ENCODE results near the gene STUB1.
A peak's percentile ranks its signal among the peaks of the same experiment; 100 is the strongest.

Gene STUB1

DNA sequence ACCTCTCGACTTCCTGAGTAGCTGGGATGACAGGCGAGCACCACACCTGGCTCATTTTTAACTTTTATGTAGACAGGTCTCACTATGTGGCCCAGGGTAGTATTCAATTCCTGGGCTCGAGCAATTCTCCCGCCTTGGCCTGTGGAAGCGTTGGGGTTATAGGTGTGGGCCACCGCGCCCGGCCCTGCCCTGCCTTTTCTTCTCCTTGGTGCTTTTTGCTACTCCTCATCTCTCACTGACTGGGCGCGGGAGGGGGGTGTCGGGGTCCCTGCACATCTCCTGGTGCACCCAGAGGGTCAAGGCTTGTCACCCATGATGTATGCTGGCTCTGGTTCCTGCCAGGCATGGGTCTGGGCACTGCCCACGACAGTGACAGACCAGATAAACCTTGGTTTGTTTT lies 35.7 kb upstream of the STUB1 start:
- DNase-seq (ENCODE audit: low spot score): no peak

GRCh38 chr16:645852-646678 lies 34.1 kb upstream of the STUB1 start:
- no peak for DNase-seq (ENCODE audit: low spot score)

DNA sequence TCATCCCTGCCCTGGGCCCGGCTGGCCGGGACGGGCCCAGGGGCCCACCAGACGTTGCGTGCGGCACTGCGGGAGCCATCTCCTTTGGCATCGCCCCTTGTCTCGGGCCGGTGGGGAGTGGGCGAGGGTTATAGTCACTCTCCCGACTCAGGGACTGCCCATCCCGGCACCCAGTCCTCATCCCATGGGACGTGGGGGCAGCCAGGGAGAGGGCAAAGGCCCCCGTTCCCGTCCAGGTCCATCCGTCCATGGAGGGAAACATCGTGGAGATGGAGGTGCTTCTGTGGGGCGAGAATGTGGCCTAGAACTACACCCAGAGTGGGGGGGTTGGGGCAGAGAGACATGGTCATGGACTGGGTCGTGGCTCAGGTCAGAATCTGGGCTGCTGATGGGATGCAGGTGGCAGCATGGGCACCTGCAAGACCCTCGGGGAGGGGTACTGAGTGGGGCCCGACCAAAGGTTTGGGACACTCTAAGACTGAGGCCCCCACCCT lies 33.5 kb upstream of the STUB1 start:
- no peak for DNase-seq (ENCODE audit: low spot score)

- DNase-seq (ENCODE audit: low spot score): no peak
Measured at GRCh38 chr16:647173-647902, 32.9 kb upstream of the STUB1 start.

DNA sequence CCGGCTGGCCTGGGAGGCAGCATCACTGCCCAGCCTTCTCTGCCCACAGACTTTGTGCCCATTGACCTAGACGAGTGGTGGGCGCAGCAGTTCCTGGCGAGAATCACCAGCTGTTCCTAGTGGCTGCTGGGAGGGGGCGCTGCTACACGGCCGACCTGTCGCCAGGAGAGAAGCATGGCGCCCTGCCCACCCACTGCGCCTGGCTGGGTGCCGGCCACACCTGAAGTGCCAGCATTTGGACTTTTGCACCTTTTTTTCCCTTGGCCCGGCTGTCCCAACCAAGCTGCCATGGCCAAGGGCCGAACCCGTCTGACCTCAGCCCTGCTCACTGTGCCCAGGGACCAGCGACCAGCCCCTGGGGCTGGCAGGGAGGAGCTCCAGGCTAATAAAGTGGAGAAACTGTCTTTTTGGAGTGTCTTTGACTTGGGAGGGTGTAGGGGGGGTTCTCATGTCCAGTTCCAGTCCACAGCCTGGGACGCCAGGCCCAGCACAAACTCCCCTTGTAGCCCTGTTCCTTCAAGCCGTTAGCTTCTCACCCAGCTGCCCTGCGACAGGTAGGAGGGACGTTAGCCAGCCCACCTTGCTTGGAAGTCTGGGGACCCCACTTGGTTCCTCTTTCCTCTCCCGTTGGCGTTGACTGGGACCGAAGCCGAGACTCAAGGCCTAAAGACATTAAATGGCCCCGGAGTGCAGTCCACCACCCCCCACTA lies 32.0 kb upstream of the STUB1 start:
- DNase-seq (ENCODE audit: low spot score): peak; percentile 28

GRCh38 chr16:648781-649589 lies 31.2 kb upstream of the STUB1 start, which contains the start of gene WDR90:
Gene WDR90 (plus strand): TSS chr16:649365. CDS start chr16:649417, 52 bp downstream.
- DNase-seq (ENCODE audit: low spot score): peak; percentile 98

DNA sequence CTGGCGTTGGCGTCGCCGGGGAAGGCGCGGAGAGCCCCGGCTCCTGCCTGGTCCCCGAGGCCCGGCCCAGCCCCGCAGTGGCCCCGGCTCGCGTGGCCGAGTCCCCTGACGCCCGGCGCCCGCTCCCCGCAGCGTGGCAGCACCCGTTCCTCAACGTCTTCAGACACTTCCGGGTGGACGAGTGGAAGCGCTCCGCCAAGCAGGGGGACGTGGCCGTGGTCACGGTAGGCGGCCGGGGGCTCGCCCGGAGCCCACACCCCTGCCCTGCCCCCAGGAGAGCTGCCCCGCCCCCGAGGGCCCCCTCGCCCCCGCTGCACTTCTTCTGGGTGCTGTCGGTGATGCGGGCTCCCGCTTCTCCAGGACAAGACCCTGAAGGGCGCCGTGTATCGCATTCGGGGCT lies 30.6 kb upstream of the STUB1 start:
- peak; percentile 22 for DNase-seq (ENCODE audit: low spot score)

DNA sequence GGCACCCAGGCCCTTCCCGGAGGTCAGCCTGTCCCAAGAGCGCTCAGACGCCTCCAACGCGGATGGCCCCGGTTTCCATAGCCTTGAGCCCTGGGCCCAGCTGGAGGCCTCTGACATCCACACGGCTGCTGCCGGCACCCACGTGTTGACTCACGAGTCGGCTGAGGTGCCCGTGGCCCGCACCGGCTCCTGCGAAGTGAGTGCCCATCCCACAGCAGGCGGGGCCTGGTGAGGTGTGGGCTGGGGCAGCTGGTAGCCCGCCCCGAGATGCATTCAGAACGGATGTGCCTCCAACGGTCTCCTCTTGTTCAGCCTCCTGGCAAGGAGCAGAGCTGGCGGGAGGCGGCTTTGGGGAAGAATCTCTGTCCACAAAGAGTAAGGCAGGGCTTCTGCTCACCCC lies 28.4 kb upstream of the STUB1 start:
- DNase-seq (ENCODE audit: low spot score): no peak

- DNase-seq (ENCODE audit: low spot score): no peak
Measured at GRCh38 chr16:652454-653305, 27.5 kb upstream of the STUB1 start.

GRCh38 chr16:654034-654433 lies 26.2 kb upstream of the STUB1 start:
- no peak for DNase-seq (ENCODE audit: low spot score)

GRCh38 chr16:657487-657886 lies 22.7 kb upstream of the STUB1 start:
- DNase-seq (ENCODE audit: low spot score): no peak

- no peak for DNase-seq (ENCODE audit: low spot score)
Measured at GRCh38 chr16:658679-659571, 21.3 kb upstream of the STUB1 start.

GRCh38 chr16:659618-660017 lies 20.6 kb upstream of the STUB1 start:
- no peak for DNase-seq (ENCODE audit: low spot score)

DNA sequence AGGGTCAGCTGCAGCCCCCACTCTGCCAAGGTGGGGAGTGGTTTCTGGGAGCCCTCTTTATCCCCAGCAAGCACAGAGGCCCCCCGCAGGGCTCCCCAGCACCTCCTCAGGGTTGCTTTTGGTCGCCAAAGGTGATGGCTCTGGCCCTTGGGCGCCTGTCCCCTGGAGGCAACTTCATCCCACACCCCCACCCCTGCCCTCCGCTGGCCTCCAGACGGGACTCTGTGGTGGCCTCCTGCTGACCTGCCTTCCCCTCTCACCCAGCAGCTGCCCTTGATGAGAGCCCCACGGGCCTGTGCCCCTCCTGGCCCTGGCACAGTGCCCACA lies 20.1 kb upstream of the STUB1 start:
- DNase-seq (ENCODE audit: low spot score): no peak

- peak; percentile 96 for DNase-seq (ENCODE audit: low spot score)
Measured at GRCh38 chr16:660459-661183, 19.6 kb upstream of the STUB1 start.

DNA sequence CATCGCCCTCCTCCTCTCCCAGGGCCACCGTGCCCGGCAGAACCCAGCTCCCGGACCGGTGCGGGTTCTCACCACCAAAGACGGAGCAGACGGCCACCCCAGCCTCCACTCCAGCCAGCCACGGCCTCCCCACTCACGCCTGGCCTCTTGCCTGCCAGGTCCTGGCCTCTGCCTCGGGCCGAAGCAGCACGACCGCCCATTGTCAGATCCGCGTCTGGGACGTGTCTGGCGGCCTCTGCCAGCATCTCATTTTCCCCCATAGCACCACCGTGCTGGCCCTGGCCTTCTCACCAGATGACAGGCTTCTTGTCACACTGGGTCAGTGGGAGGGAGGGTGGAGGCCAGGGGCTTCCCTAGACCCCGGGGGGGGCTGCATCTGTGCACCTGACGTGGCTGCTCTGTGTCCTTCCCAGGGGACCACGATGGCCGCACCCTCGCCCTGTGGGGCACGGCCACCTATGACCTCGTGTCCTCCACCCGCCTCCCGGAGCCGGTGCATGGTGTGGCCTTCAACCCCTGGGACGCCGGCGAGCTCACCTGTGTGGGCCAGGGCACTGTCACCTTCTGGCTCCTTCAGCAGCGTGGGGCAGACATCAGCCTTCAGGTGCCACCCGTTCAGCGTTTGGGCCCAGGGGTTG lies 18.9 kb upstream of the STUB1 start:
- no peak for DNase-seq (ENCODE audit: low spot score)

DNA sequence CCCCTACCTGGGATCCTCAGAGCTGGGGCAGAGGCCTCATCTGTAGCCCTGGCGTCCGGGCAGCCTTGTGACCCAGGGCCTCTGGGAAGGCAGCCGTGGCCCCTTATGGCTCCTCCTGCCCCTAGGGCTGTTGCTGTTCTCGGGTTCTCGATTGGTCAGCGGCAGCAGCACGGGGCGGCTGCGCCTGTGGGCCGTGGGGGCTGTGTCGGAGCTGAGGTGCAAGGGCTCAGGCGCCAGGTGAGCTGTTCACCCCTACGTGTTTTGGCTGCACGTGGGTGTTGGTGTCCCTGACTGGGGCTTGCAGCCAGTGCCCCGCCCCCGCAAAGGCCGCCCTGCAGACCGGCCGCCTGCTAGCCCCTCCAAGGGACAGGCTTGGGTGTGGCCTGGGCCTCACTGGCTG lies 18.1 kb upstream of the STUB1 start:
- no peak for DNase-seq (ENCODE audit: low spot score)

DNA sequence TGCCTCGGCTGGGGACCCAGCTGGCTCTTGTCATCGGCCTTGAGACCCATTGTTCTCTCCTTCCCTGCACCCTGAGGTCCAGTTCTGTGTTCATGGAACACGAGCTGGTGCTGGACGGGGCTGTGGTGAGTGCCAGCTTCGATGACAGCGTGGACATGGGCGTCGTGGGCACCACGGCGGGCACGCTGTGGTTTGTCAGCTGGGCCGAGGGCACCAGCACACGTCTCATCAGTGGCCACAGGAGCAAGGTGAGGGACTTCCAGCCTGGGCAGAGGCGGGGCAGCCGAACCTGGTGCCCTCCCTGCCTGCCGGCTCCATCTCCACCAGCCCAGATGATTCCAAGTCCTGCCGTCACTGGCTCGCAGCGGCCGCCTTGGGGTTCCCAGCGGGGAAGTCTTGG lies 17.6 kb upstream of the STUB1 start:
- no peak for DNase-seq (ENCODE audit: low spot score)

GRCh38 chr16:666572-666971 lies 13.6 kb upstream of the STUB1 start:
- DNase-seq (ENCODE audit: low spot score): no peak
